Esophagus muscularis mucosa (tissue), 4 donors: Measurements from ENCODE around the gene ENDOG.

Source experiments
- CTCF ChIP-seq, 3 experiments: fragments of 200-600 bp in 2 of 3; fragments of 450-650 bp in 1 of 3; sonication (generic) in 2 of 3; IDR thresholded peaks; one replicate each; pipeline ENCODE4 v1.5.1; 2017 to 2019; ENCODE audit warnings: antibody characterized with exemption in 3 of 3, mild to moderate bottlenecking in 2 of 3, moderate library complexity in 1 of 3
- EP300 ChIP-seq: sonication (generic); formaldehyde crosslinking; IDR thresholded peaks from one replicate; pipeline ENCODE4 v1.6.1; 2017; ENCODE audit warnings: antibody characterized with exemption
- POLR2A ChIP-seq: fragments of 450-650 bp; IDR thresholded peaks from one replicate; pipeline ENCODE4 v1.6.1; 2017; ENCODE audit warnings: antibody characterized with exemption, moderate library complexity, mild to moderate bottlenecking, low read depth

GRCh38 chr9:128863647-128864046 lies 45.3 kb downstream of the ENDOG start:
- TF ChIP-seq CTCF (IDR thresholded peaks at IDR 0.05) (peak; percentile 91 to 98 (median 98)), POLR2A (no peak), EP300 (no peak)
